NCI-H2171 (cell line): ENCODE data around the gene GPX4.

Experiments
- DNase-seq: peaks from one replicate; lab custom pipeline; 2025; lab: John Stamatoyannopoulos, UW

The GPX4 gene

GRCh38 chr19:1149259-1150045 lies 45.7 kb downstream of the GPX4 start:
- no peak for DNase-seq

GRCh38 chr19:1150333-1151036 lies 46.7 kb downstream of the GPX4 start:
- DNase-seq, result no peak

GRCh38 chr19:1151037-1151724 lies 47.4 kb downstream of the GPX4 start:
- DNase-seq, result no peak

DNA sequence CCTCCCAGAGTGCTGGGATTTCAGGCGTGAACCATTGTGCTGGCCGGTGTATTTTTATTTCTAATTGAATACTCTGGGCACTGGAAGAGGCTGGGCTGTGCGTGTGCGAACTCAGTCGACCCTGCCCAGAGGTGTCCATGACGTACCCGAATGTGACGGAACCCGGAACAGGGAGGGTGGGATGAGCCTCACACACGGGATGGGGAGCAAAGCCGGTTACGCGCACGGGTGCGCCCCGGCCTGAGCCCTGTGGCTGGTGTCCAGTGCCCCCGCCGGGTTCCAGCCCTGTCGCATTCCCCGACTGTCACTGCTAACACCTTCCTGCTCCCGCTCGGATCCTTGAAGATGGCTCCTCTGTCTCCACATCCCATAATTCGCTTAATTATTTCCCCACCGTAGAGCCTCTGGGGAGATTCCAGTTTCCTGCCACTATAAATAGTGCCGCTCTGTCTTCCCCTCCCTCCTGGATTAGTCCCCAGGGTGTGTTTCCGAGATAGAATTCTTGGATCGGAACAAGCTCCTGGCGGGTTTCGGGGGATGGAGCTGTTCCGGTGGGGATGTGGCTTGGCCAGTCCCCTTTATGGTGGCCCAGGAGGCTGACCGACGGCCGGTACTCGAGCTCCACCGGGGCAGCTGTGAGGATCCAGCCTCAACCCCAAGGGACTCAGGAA lies 48.3 kb downstream of the GPX4 start:
- DNase-seq, result no peak

DNA sequence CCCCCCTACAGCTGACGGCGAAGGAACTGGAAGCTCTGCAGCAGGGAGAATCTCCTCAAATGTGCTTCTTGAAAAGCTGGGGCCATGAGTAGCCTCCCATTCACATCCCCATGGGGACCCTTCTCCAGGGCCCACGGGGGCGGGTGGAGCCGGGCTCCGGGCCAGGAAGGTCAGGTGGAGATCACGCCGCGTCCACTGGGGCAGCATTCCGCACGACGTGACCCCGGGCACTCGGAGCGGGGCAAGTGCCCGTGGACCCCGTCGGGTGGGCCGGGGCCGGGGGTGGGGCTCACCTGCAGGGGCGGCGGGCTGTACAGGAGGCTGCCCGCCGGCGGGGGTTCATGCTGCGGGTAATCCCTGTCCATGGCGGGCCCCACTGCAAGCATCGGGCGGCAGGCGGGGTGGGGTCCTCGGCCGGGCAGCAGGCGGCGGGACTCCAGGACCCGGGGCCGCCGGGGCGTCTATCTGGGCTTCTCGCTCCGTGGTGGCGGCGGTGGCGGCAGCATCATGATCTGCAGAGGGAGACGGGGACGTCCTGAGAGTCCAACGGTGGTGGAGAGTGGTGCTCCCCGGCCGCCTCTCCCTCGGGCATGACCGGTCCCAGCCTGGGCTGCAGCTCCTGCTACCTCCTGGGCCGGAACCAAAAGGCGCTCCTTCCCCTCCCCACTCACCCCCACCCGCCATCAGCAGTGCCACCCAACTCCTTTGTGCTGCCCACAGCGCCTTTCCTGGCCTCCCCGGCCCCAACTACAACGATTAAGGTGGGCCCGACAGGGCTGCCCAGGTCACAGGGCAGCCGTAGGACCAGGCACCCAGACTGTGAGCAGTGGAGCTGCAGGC lies 50.3 kb downstream of the GPX4 start:
- no peak for DNase-seq

DNA sequence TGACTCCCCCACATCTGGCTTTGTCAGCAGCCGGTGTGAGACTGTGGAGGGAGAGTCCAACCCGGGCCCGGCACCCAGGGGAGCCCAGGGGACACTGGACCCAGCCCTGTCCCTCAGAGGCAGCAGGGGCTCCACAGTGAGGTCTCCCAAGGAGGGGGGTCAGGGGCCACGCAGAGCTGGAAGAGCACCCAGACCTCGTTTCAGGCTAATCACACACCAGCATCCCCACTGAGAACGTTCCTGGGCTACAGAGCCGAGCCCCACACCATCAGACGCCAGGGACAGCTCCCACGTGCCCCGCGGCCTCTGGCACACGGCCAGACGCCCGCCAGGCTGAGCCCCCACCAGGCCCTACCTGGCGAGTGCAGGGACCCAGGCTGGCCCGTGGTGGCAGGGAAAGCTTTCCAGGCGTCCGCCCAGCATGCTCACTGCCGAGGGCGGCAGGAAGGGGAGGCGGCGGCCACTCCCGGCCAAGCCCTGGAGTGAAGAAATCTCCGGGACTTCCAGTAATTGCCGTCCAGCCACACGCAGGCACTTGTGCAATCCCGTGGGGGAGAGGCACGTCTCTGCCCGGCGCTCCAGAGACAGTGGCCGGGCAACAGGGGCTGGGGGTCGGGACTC lies 51.0 kb downstream of the GPX4 start:
- no peak for DNase-seq

DNA sequence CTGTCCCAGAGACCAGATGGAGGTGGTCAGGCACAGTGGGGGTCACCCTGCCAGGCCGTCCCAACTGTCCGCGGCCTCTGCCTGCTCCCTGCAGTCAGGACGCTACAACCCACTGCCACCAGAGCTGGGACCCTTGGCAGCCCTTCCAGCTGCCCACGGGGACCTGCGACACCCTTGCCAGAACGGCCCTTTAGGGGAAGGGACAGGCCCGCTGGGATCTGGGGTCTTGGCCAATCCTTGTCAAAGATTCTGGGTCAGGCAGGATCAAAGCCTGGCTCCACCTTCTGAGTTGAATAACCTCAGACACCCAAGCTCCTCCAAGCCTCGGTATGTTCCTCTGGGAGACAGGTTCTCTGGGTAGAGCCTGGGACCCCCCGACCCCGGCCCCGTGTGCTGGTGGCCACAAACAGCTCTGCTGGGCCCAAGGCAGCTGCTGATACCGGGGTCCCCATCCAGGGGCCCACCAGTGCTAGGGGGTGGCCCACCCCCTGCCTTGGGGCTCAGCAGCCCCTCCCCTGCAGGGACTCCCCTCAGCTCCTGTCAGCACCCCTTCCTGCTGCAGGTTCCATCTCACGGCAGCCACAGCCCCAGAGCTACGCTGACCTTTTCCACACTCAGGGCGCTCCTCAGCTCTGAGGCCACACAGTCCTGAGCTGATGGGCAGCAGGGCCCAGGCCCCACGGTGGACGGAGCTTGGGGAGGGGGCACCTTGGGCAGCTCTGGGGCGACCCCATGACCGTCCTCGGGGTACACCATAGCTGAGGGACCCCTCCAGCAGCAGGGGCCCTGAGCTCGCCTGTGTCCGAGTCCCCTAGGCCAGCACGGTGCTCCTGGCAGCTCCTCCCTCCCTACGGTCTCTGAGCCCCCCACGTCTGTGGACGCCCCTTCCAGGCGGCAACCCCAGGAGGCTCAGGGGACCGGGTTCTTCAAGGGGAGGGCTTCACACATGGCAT lies 51.8 kb downstream of the GPX4 start:
- DNase-seq, result no peak
